ENCODE data around the gene RTL1.

DNA sequence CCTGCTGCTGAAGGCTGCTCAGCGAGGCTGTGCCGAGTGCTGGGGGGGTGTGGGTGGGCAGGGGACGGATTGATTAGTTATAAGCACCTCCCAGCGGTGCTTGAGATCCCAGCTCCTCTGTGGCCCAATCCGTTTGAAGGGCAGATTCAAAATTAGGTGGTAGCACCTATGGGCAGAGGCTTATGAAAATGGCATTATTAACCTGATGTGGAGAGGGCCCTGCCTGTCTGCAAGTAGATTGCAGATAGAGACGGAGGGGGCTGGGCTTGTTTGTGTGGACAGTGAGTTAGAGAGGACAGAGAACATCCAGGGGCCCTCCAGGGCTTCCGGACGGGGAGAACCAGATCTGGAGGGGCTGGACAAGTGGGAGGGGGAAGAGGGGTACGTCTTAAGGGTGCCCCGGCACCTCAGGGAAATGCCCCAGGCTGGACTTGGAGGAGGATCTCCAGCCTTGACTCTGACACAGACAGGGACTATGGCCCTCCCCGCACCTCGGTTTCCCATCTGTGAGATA is at the start of gene RTL1:
- TF ChIP-seq EZH2 (IDR thresholded peaks at IDR 0.05) (no peak), EZH2phosphoT487 (IDR thresholded peaks at IDR 0.05) (no peak)
- TF ChIP-seq, protein P1, sequence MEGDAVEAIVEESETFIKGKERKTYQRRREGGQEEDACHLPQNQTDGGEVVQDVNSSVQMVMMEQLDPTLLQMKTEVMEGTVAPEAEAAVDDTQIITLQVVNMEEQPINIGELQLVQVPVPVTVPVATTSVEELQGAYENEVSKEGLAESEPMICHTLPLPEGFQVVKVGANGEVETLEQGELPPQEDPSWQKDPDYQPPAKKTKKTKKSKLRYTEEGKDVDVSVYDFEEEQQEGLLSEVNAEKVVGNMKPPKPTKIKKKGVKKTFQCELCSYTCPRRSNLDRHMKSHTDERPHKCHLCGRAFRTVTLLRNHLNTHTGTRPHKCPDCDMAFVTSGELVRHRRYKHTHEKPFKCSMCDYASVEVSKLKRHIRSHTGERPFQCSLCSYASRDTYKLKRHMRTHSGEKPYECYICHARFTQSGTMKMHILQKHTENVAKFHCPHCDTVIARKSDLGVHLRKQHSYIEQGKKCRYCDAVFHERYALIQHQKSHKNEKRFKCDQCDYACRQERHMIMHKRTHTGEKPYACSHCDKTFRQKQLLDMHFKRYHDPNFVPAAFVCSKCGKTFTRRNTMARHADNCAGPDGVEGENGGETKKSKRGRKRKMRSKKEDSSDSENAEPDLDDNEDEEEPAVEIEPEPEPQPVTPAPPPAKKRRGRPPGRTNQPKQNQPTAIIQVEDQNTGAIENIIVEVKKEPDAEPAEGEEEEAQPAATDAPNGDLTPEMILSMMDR (IDR thresholded peaks at IDR 0.05), result no peak
